ENCODE data around the gene CABP7.

The CABP7 gene

DNA sequence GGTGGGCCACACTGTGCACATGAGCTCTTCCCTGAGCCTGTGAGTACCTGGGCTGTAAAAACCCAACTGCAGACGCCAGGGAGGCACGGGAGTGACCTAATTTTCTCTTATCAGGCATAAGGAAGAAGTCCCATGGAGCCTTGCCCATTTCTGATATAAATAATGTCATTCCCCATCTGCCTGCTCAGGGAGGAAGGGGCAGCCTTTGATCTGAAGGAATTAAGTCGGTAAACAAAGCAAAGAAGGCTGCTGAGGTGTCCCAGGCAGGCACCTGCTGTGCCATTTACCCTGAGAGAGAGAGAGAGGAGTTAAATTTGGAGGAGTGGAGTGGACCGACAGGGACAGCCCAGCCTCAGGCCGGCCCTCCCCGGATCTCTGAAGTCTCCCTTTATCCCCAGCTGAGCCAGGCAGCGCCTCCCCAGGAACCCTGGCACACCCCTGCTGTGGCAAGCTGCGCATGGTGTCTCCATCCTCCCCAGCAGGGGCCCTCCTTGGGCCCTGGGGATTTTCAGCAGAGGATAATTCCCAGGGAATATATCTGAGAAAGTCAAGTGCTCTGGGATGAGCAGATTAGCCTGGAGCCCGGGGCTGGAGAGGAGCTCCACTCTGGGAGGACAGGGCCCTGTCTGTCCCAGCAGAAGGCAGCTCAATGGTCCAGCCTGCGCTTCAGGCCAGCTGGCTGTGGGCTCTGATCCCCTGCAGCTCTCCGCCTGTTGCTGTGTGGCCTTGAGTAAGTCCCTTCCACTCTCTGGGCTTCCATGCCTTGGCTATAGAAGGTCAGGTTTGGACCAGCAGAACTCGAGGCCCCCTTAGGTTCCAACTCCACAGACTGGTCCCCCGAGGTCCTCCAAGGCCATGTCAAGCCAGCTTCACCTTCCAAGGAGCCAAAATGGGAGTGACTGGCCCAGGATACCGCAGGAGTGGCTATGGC lies 17.5 kb upstream of the CABP7 start:
- DNase-seq (ENCODE audit: low spot score): no peak

DNA sequence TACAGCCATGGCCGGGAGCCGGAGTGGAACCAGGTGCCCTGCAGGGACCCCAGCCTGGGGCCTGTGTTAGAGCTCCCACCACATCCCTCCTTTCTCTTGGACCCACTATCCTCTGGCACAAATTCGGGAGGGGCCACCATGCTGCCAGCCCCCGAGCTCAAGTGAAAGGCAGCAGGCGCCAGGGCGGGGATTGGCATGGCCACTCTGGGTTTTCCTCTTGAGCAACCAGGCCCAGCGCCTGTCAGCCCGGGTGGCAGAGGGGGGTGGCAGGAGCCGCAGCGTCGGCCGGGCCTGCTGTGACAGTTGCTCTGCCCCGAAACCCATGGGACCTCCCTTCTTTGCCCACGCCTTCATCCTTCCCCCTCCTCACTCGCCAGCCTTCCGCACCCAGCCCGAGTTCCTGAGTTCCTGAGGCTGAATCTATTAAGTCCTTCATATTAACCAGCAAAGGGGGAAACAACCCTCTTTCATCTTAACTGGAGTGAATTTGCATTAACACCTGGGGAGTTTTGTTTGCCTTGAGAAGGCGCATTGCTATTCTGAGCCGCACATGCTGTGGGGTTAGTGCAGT lies 16.8 kb upstream of the CABP7 start:
- DNase-seq (ENCODE audit: low spot score): no peak

DNA sequence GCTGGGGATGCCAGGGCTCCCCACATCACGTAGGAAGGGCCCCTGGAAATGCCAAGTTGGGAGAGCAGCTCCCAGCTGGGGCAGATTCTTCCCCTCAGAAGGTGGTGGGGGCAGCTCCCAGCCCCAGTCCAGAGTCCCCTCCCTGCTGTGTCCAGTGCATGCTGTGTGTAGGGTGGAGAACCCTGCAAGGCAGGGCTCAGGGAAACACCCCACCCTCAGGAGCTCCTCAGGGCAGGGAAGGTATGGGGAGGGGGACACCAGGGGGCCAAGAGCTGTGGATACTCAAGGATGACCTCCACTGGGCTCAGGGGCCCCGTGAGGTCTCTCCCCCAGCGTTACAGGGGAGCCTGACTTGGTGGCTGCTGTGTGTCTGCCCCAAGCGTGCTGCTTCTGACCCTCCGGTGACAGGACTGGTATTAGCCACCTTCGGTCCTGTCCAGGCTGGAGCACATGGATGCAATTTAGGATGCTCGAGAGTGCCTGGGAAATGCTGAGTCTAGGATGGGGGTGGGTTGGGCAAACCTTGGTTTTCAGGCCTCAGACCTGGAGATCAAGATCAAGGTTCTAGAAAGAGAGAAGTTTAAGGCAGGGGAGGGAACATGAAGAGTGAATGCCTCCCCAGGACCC lies 16.1 kb upstream of the CABP7 start:
- DNase-seq (ENCODE audit: low spot score): no peak

GRCh38 chr22:29704528-29705285 lies 15.1 kb upstream of the CABP7 start:
- DNase-seq (ENCODE audit: low spot score): no peak

DNA sequence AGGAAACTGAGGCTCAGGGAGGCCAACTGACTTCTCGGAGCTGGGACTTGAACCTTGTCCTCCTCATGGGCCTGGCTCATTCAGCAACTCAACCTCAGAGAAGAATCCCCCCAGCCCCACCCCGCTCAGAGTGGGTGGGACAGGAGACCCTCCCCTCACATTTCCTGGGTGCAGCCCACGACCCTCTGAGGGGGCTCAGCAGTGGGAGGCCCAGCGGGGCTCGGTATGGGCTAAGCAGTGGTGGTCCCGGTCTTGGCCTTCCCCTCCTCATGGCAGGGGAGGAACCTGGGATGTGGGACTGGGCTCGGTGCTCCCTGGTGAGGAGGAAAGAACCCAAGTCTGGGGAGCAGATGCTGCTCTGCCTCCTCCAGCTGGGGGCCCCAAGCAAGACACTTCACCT lies 14.2 kb upstream of the CABP7 start:
- DNase-seq (ENCODE audit: low spot score): no peak

DNA sequence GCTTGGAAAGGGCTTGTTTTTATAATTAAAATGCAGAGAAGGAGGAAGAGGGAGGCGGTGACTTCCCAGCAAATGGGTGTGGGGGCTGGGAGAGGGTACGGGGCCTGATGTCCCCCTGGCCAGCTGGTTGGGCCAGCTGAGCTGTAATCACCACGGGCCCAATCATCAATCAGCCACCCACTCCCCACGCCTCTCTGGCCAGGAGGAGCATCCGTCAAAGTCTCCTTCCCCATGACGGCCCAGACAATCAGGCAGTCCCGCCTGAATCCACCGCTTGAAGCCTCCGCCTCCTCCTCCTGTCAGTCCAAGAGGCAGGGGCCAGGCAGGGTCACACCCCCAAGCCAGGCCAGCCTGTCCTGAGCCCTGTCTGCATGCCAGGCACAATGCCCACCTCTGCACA lies 13.3 kb upstream of the CABP7 start:
- no peak for DNase-seq (ENCODE audit: low spot score)

DNA sequence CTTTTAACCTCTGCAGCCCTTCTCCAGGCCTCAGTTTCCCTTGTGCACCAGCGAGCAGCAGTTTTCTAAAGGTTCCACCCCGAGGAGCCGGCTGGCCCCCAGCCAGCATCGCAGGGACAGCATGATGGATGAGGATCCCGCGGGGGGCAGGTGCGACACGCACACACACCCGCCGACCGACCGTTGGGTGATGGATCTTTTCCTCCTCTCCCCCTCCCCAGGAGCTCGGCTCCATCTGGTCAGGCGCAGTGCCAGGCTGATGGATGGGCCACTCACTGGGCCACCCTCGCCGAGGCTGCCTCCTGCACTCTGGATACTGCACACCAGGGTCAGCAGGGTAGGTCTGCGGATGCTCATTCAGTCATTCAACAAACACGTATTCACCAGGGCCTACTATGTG lies 12.8 kb upstream of the CABP7 start:
- no peak for DNase-seq (ENCODE audit: low spot score)

- DNase-seq (ENCODE audit: low spot score): no peak
These were observed 12.3 kb upstream of the CABP7 start for GRCh38 chr22:29707471-29707870.

GRCh38 chr22:29710193-29710592 lies 9.6 kb upstream of the CABP7 start:
- no peak for DNase-seq (ENCODE audit: low spot score)

- DNase-seq (ENCODE audit: low spot score): no peak
These were observed 8.7 kb upstream of the CABP7 start for GRCh38 chr22:29710922-29711593.

GRCh38 chr22:29712119-29712518 lies 7.7 kb upstream of the CABP7 start:
- no peak for DNase-seq (ENCODE audit: low spot score)

- DNase-seq (ENCODE audit: low spot score): no peak
These were observed 6.6 kb upstream of the CABP7 start for GRCh38 chr22:29713156-29713727.

GRCh38 chr22:29715240-29715639 lies 4.6 kb upstream of the CABP7 start:
- no peak for DNase-seq (ENCODE audit: low spot score)

- DNase-seq (ENCODE audit: low spot score): no peak
These were observed 4.1 kb upstream of the CABP7 start for GRCh38 chr22:29715705-29716104.

GRCh38 chr22:29716814-29717545 lies 2.8 kb upstream of the CABP7 start:
- peak; percentile 80 for DNase-seq (ENCODE audit: low spot score)

- no peak for DNase-seq (ENCODE audit: low spot score)
These were observed 2.0 kb upstream of the CABP7 start for GRCh38 chr22:29717789-29718188.

DNA sequence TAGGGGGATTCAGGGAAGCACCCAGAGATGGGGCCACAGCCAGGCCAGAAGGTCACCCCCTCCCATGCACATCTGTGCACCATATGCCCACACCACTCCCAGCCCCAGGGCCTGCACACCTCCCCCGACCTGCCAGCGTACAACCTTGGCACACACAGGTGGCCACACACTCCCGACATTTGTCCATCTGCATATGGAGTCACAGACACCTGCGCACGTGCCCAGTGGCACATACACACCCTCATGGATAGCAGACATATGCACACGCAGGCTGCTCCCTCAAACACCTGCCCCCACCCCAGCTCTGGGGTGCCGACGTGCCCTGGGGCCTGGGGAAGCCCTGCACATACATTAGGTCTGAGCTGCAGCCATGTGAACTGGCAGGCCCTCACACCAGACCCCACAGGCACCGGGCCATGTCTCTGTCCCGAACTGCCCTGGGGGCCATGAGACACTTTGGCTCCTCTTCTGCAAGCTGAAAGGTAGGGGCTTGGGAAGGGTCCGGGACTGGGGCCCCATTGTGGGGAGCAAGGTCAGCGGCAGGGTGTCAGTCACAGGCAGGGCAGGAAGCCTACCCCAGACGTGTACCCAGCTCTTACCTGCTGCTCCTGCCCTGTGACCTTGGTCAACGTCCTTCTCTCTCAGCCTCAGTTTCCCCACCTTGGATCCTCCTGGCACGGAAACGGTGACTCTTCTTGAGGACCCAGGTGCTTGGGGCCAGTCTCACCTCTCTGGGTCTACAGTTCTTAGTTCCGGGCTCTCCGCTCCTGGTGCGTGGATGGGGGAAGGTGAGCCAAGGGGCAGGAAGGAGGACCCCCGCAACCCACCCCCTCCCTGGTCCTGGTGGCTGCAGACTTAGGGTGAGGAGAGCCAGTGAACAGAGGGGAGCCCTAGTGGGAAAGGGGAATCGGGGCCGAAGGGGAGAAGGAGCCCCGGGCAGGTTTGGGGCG lies 579 bp upstream of the CABP7 start:
- no peak for DNase-seq (ENCODE audit: low spot score)

- DNase-seq (ENCODE audit: low spot score): no peak
These were observed 1.1 kb downstream of the CABP7 start for GRCh38 chr22:29720811-29721323.

DNA sequence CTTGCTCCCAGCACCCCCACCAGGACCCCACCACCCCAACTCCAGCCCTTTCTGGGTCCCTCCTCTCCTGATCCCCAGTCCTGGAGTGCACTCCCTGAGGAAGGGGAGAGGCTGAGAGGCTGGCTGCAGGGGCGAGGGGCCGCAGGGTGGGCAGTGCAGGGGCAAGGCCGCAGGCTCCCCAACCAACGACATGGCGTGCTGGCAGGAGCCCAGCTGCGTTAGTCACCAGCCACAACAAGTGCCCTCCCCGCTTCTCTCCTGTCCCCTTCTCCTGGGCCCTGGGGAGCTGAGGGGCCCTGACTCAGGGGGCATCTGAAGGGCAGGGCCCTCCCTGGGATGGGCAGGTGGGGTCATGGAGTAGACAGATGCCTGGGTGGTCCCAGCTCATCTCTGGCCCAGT lies 2.3 kb downstream of the CABP7 start:
- no peak for DNase-seq (ENCODE audit: low spot score)

Measured in left forelimb (tissue), 1 donor.